OCI-LY7 (cell line): Measurements from ENCODE around the gene RPS6KA6. TPM values are rescaled to one million over a fixed set of nuclear protein-coding genes. Genes with fewer than 3 reads are reported as not detected.

Experiments used
- BruUV-seq: library from RNA; stranded (reverse); fragments of 400-500 nt; replicated peaks from 2 replicates; lab custom pipeline; 2021; lab: Mats Ljungman, UMichigan
- CTCF ChIA-PET: fragments of 300-600 bp; sonication (Branson Sonifier 250); formaldehyde crosslinking; loops from one replicate; lab custom pipeline; 2022; ENCODE audit warnings: antibody characterized with exemption; ENCODE audit not compliant: unreplicated experiment; lab: Charles Lee
- POLR2A ChIA-PET: fragments of 300-600 bp; sonication (Branson Sonifier 250); formaldehyde crosslinking; loops from one replicate; lab custom pipeline; 2022; ENCODE audit warnings: antibody characterized with exemption; lab: Charles Lee
- DNase-seq: peaks from one replicate; pipeline ENCODE4 v3.0.0-alpha.2; 2015; ENCODE audit warnings: low spot score
- H2AFZ ChIP-seq: fragments of 200-600 bp; sonication (generic), shearing (Covaris generic); 2 replicates; pipeline ENCODE4 v1.6.1; 2014; ENCODE audit warnings: mild to moderate bottlenecking, antibody characterized with exemption, low read length, moderate library complexity
- H3K27ac ChIP-seq: fragments of 200-600 bp; sonication (generic); 2 replicates; pipeline ENCODE4 v1.5.1; 2014; ENCODE audit warnings: mixed run types, low read depth, mild to moderate bottlenecking, moderate library complexity, low read length, inconsistent platforms; ENCODE audit not compliant: poor library complexity, severe bottlenecking
- H3K36me3 ChIP-seq: fragments of 200-600 bp; sonication (generic); 2 replicates; pipeline ENCODE4 v1.6.1; 2014; ENCODE audit warnings: mild to moderate bottlenecking, antibody characterized with exemption, low read length, moderate library complexity, mixed read lengths; ENCODE audit not compliant: insufficient read depth
- H3K4me1 ChIP-seq: fragments of 200-600 bp; sonication (generic); 2 replicates; pipeline ENCODE4 v1.5.1; 2014; ENCODE audit warnings: mild to moderate bottlenecking, low read length; ENCODE audit not compliant: insufficient read depth, poor library complexity, severe bottlenecking
- H3K4me2 ChIP-seq: fragments of 200-600 bp; sonication (generic); 2 replicates; pipeline ENCODE4 v1.6.1; 2014; ENCODE audit warnings: mild to moderate bottlenecking, low read length
- H3K4me3 ChIP-seq: fragments of 200-600 bp; sonication (generic); 2 replicates; pipeline ENCODE4 v1.5.1; 2014; ENCODE audit warnings: mild to moderate bottlenecking, low read depth, low read length; ENCODE audit not compliant: poor library complexity, severe bottlenecking
- H3K79me2 ChIP-seq: fragments of 200-600 bp; sonication (generic); 2 replicates; pipeline ENCODE4 v1.6.1; 2016; ENCODE audit warnings: low read depth, mild to moderate bottlenecking, low read length, moderate library complexity, mixed read lengths; ENCODE audit not compliant: insufficient read depth
- H3K9me2 ChIP-seq: fragments of 200-600 bp; sonication (generic); 2 replicates; pipeline ENCODE4 v1.6.1; 2016; ENCODE audit warnings: mild to moderate bottlenecking, low read length, mixed read lengths; ENCODE audit not compliant: insufficient read depth
- H3K9me3 ChIP-seq: fragments of 200-600 bp; sonication (generic); 2 replicates; pipeline ENCODE4 v1.6.1; 2014; ENCODE audit warnings: mild to moderate bottlenecking, mixed run types, low read length, mixed read lengths
- H4K20me1 ChIP-seq: fragments of 200-600 bp; sonication (generic); 2 replicates; pipeline ENCODE4 v1.6.1; 2014; ENCODE audit warnings: mild to moderate bottlenecking, antibody characterized with exemption, low read length, moderate library complexity, mixed read lengths; ENCODE audit not compliant: insufficient read depth
- CTCF ChIP-seq: fragments of 200-600 bp; sonication (generic); conservative IDR thresholded peaks from 2 replicates; pipeline ENCODE4 v1.5.1; 2014; ENCODE audit warnings: mild to moderate bottlenecking, antibody characterized with exemption, low read length, moderate library complexity, mixed read lengths
- EZH2phosphoT487 ChIP-seq: fragments of 200-600 bp; sonication (generic); IDR thresholded peaks from 2 replicates; pipeline ENCODE4 v1.6.1; 2018; ENCODE audit warnings: low read depth, borderline replicate concordance, mild to moderate bottlenecking, mixed run types, antibody characterized with exemption, low read length, moderate library complexity, mixed read lengths
- intact Hi-C: fragments of 100-400 bp; cut with micrococcal nuclease; formaldehyde crosslinking; loops from one replicate; pipeline ENCODE4 v1.10.0; 2022; ENCODE audit not compliant: unreplicated experiment
- total RNA-seq, 2 experiments: library from RNA; depleted of rRNA in 1 of 2; stranded (reverse); fragments of >200 nt in 1 of 2; shearing (Covaris generic) in 1 of 2; gene quantifications; 2 replicates each; pipeline ENCODE4 v1.2.3, GENCODE V29; 2014 to 2022

Gene RPS6KA6
- total RNA-seq, 2 experiments from 2014 or later = not detected

- H3K9me2 ChIP-seq = no peaks in the 10 kb centered on the region
- no peaks in the 10 kb centered on the region for H3K79me2 ChIP-seq
- TF ChIP-seq EZH2phosphoT487 = no peak
- no peak for TF ChIP-seq CTCF
- ChIA-PET POLR2A (no interaction called here), CTCF (no interaction called here)
- no peak overlapping the region for H3K4me3 ChIP-seq
- H2AFZ ChIP-seq = no peak overlapping the region
- DNase-seq = no peak
- H3K36me3 ChIP-seq = no peaks in the 10 kb centered on the region
- H3K27ac ChIP-seq = no peak overlapping the region
- H3K4me1 ChIP-seq = no peaks in the 10 kb centered on the region
- no peaks in the 10 kb centered on the region for H3K9me3 ChIP-seq
- no peak overlapping the region for H3K4me2 ChIP-seq
- no peaks in the 10 kb centered on the region for H4K20me1 ChIP-seq
- no TSS peak for BruUV-seq
- intact Hi-C loops = no loop called here
Observed at GRCh38 chrX:84123585-84123984, 64.4 kb downstream of the RPS6KA6 start.

- no peaks in the 10 kb centered on the region for H3K4me1 ChIP-seq
- H2AFZ ChIP-seq = no peak overlapping the region
- H3K9me3 ChIP-seq = no peaks in the 10 kb centered on the region
- no peak overlapping the region for H3K4me2 ChIP-seq
- H3K9me2 ChIP-seq = no peaks in the 10 kb centered on the region
- intact Hi-C loops = no loop called here
- H4K20me1 ChIP-seq = no peaks in the 10 kb centered on the region
- CTCF ChIA-PET = no interaction called here
- BruUV-seq = no TSS peak
- no peak for TF ChIP-seq CTCF
- TF ChIP-seq EZH2phosphoT487 = no peak
- H3K27ac ChIP-seq = no peak overlapping the region
- no peaks in the 10 kb centered on the region for H3K36me3 ChIP-seq
- POLR2A ChIA-PET = no interaction called here
- no peak for DNase-seq
- no peaks in the 10 kb centered on the region for H3K79me2 ChIP-seq
- H3K4me3 ChIP-seq = no peak overlapping the region
Observed at GRCh38 chrX:84118769-84119168, 69.2 kb downstream of the RPS6KA6 start.

GRCh38 chrX:84118315-84118714 is 69.7 kb downstream of the RPS6KA6 start:
- no peaks in the 10 kb centered on the region for H3K36me3 ChIP-seq
- no peak overlapping the region for H2AFZ ChIP-seq
- no peaks in the 10 kb centered on the region for H3K9me2 ChIP-seq
- no peaks in the 10 kb centered on the region for H3K4me1 ChIP-seq
- BruUV-seq = no TSS peak
- no peaks in the 10 kb centered on the region for H3K79me2 ChIP-seq
- intact Hi-C loops = no loop called here
- DNase-seq = no peak
- no peaks in the 10 kb centered on the region for H4K20me1 ChIP-seq
- no peak overlapping the region for H3K4me2 ChIP-seq
- TF ChIP-seq EZH2phosphoT487 (no peak), CTCF (no peak)
- POLR2A ChIA-PET = no interaction called here
- CTCF ChIA-PET = no interaction called here
- no peak overlapping the region for H3K4me3 ChIP-seq
- no peak overlapping the region for H3K27ac ChIP-seq
- no peaks in the 10 kb centered on the region for H3K9me3 ChIP-seq
